ENCODE data around the gene TGFBR3. TPM values are rescaled to one million over a fixed set of nuclear protein-coding genes. Genes with fewer than 3 reads are reported as not detected.

Gene TGFBR3
- total and polyA plus RNA-seq, 2 of the 4 experiments (the other 2 are of a cell fraction): 3.0 to 11.3 TPM

- TF ChIP-seq BHLHE40 (IDR thresholded peaks at IDR 0.05; ENCODE audit: low read depth, low read length): no peak
Observed at GRCh38 chr1:91864017-91864700, 21.8 kb downstream of the TGFBR3 start (continued).

DNA sequence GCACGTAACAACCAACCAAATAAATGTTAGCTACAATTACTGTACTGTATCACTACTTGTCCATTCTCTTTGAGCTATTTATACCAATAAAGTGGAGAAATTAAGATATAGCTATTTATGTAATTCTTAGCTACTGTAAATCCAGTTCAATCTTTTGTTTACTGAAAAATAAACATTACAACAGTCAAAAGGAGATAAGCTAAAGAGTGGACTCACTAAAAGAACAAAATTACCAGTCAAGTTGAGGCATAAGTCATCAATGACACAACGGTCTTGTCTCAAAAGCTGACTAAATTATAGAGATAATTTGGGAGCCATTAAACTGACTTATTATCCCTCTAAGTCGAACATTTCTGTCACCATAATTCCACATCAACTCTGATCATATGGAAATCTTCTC lies 22.5 kb downstream of the TGFBR3 start:
- H3K14ac ChIP-seq (replicated peaks; ENCODE audit: low read depth, low read length): no peak overlapping the region
- no peak overlapping the region for H3K4ac ChIP-seq (ENCODE audit: low read depth, low read length)
- no peak overlapping the region for H3K9ac ChIP-seq (ENCODE audit: low read depth, low read length)
- H3K27me3 ChIP-seq (ENCODE audit: control insufficient read depth, insufficient read depth, low read length): no peaks in the 10 kb centered on the region
- H4K5ac ChIP-seq (ENCODE audit: low read depth, low read length): no peak overlapping the region
- no peak overlapping the region for H3K23ac ChIP-seq (ENCODE audit: low read depth, low read length)
- dilution Hi-C loops (cut with HindIII; ENCODE audit: low sequenced_read_pairs, unreplicated experiment) (no loop called here), in situ Hi-C loops (cut with MboI; ENCODE audit: low sequenced_read_pairs) (no loop called here), intact Hi-C loops (cut with micrococcal nuclease) (no loop called here)
- H3K9me3 ChIP-seq (ENCODE audit: control insufficient read depth, insufficient read depth, low read length): no peaks in the 10 kb centered on the region
- POLR2A ChIA-PET (ENCODE audit: unreplicated experiment): no interaction called here
- H3K36me3 ChIP-seq (ENCODE audit: control insufficient read depth, insufficient read depth, low read length): peaks cover 9% of the 10 kb centered on the region; the same call in 1 of the 2 replicates
- no TSS peak for BruUV-seq (replicated peaks)
- peaks cover 6% of the 10 kb centered on the region for H3K4me1 ChIP-seq (ENCODE audit: control insufficient read depth, insufficient read depth, low read length)
- TF ChIP-seq ELK1 (IDR thresholded peaks at IDR 0.05; ENCODE audit: borderline replicate concordance, low read depth, low read length) (no peak), SMC3 (IDR thresholded peaks at IDR 0.05; ENCODE audit: low read depth, low read length) (no peak), RFX5 (IDR thresholded peaks at IDR 0.05; ENCODE audit: low read depth, low read length) (no peak)
- H3K4me3 ChIP-seq (ENCODE audit: insufficient read depth, low read depth, low read length): no peak overlapping the region
- peaks cover 0 to 8% of the 10 kb centered on the region in 2 experiments; a peak in 3 of 4 replicates for H3K79me1 ChIP-seq (ENCODE audit: low read depth in 1 of 2, low read length in 2 of 2)
- peaks cover 2% of the 10 kb centered on the region; the same call in 1 of the 2 replicates for H4K20me1 ChIP-seq (ENCODE audit: insufficient read depth, low read length)
- no peak overlapping the region for H2BK5ac ChIP-seq (ENCODE audit: low read depth, low read length, poor library complexity, severe bottlenecking)
- no peak overlapping the region for H3K4me2 ChIP-seq (ENCODE audit: low read depth, low read length)
- H4K91ac ChIP-seq (ENCODE audit: insufficient read depth, low read depth, low read length): no peak overlapping the region
- H2AK5ac ChIP-seq (ENCODE audit: low read depth, low read length): no peak overlapping the region
- no peak overlapping the region for H3K27ac ChIP-seq (ENCODE audit: insufficient read depth, low read length)
- H2BK120ac ChIP-seq (ENCODE audit: low read depth, low read length): no peak overlapping the region
- ATAC-seq (ENCODE audit: low read depth): no peak
- no peaks in the 10 kb centered on the region for H3K9me1 ChIP-seq (ENCODE audit: insufficient read depth, low read length)
- WGBS, 2 experiments (ENCODE audit: extremely low coverage in 2 of 2, insufficient read length in 1 of 2): no CpG with 5 or more reads among the region's 3 CpGs
- no peak overlapping the region for H2AK9ac ChIP-seq (replicated peaks; ENCODE audit: low read depth, low read length, poor library complexity)
- CTCF ChIA-PET: interaction anchor here (0.9 to 1.5 kb wide), 2 partner anchors 18 to 67 kb away, joined by 3 to 4 read pairs; no protein-coding TSS in a partner anchor
- no peak overlapping the region for H2BK20ac ChIP-seq (ENCODE audit: low read depth, low read length)
- no peak overlapping the region for H3K18ac ChIP-seq (ENCODE audit: low read depth, low read length)
- no peak overlapping the region for H2AFZ ChIP-seq (replicated peaks; ENCODE audit: low read length, poor library complexity)
- H4K8ac ChIP-seq (ENCODE audit: low read depth in 2 of 2, low read length in 2 of 2): no peak overlapping the region
- H3K56ac ChIP-seq (ENCODE audit: extremely low read depth, insufficient read depth, low read length): no peak overlapping the region
- H2BK15ac ChIP-seq (ENCODE audit: low read depth, low read length): no peak overlapping the region
- no peak for DNase-seq
